Hepatocyte (in vitro differentiated cells): ENCODE measurements around the gene SOX3. TPM values are rescaled to one million over a fixed set of nuclear protein-coding genes. Genes with fewer than 3 reads are reported as not detected.

Experiments
- DNase-seq: peaks from one replicate; pipeline ENCODE4 v3.0.0-alpha.2; 2016; ENCODE audit warnings: low spot score
- H2AFZ ChIP-seq: fragments of 200-600 bp; sonication (generic); 2 replicates; pipeline ENCODE4 v1.6.0; 2016; ENCODE audit warnings: antibody characterized with exemption, mild to moderate bottlenecking
- H3K27ac ChIP-seq: fragments of 200-600 bp; sonication (generic); 2 replicates; pipeline ENCODE4 v1.5.1; 2016; ENCODE audit warnings: mild to moderate bottlenecking
- H3K27me3 ChIP-seq: fragments of 200-600 bp; sonication (generic); 2 replicates; pipeline ENCODE4 v1.6.1; 2016
- H3K36me3 ChIP-seq: fragments of 200-600 bp; sonication (generic); replicated peaks from 2 replicates; pipeline ENCODE4 v1.5.1; 2016; ENCODE audit warnings: low read depth; ENCODE audit not compliant: insufficient read depth
- H3K4me1 ChIP-seq: fragments of 200-600 bp; sonication (generic); 2 replicates; pipeline ENCODE4 v1.5.1; 2016; ENCODE audit warnings: mild to moderate bottlenecking, moderate library complexity; ENCODE audit not compliant: insufficient read depth
- H3K4me2 ChIP-seq: fragments of 200-600 bp; sonication (generic); 2 replicates; pipeline ENCODE4 v1.6.0; 2016
- H3K4me3 ChIP-seq: fragments of 200-600 bp; sonication (generic); 2 replicates; pipeline ENCODE4 v1.5.1; 2016; ENCODE audit warnings: mild to moderate bottlenecking
- H3K79me2 ChIP-seq: fragments of 200-600 bp; sonication (generic); 2 replicates; pipeline ENCODE4 v1.6.0; 2017; ENCODE audit warnings: mild to moderate bottlenecking
- H3K9me2 ChIP-seq: fragments of 200-600 bp; sonication (generic); replicated peaks from 2 replicates; pipeline ENCODE4 v1.6.0; 2017; ENCODE audit warnings: mild to moderate bottlenecking; ENCODE audit not compliant: insufficient read depth
- H3K9me3 ChIP-seq: fragments of 200-600 bp; sonication (generic); 2 replicates; pipeline ENCODE4 v1.5.1; 2016; ENCODE audit warnings: low read depth, mild to moderate bottlenecking
- H4K20me1 ChIP-seq: fragments of 200-600 bp; sonication (generic); 2 replicates; pipeline ENCODE4 v1.6.0; 2016; ENCODE audit warnings: mild to moderate bottlenecking; ENCODE audit not compliant: insufficient read depth, poor library complexity, severe bottlenecking
- EZH2 ChIP-seq: fragments of 200-600 bp; sonication (generic); IDR thresholded peaks from 2 replicates; pipeline ENCODE4 v1.6.1; 2016; ENCODE audit warnings: antibody characterized with exemption, mild to moderate bottlenecking, borderline replicate concordance
- EZH2phosphoT487 ChIP-seq: fragments of 200-600 bp; sonication (generic); IDR thresholded peaks from one replicate; pipeline ENCODE4 v1.6.1; 2018; ENCODE audit warnings: antibody characterized with exemption, mild to moderate bottlenecking, low read depth, moderate library complexity; ENCODE audit not compliant: unreplicated experiment, severe bottlenecking
- WGBS: methylation state at CpG from one replicate; pipeline ENCODE4 v1.1.6; 2016; ENCODE audit warnings: low lambda C conversion rate; ENCODE audit errors: missing lambda C conversion rate; 5-methylcytosine and 5-hydroxymethylcytosine counted together
- polyA plus RNA-seq: library from polyadenylated mRNA; unstranded; fragments of >200 nt; fragmentation: Nextera tagmentation; extraction: Ambion mirVana; gene quantifications from 2 replicates; pipeline ENCODE4 v1.2.1, GENCODE V29; 2016
- total RNA-seq: library from RNA; depleted of rRNA; stranded (reverse); fragments of >200 nt; gene quantifications from 2 replicates; pipeline ENCODE4 v1.2.3, GENCODE V29; 2014
- TF ChIP-seq, protein P1 (sequence below): fragments of 200-600 bp; sonication (generic); IDR thresholded peaks from 2 replicates; pipeline ENCODE4 v1.5.1; 2016; ENCODE audit warnings: antibody characterized with exemption, mild to moderate bottlenecking; ENCODE audit not compliant: poor library complexity

The SOX3 gene
- total and polyA plus RNA-seq, 2 experiments from 2014 or later = not detected

DNA sequence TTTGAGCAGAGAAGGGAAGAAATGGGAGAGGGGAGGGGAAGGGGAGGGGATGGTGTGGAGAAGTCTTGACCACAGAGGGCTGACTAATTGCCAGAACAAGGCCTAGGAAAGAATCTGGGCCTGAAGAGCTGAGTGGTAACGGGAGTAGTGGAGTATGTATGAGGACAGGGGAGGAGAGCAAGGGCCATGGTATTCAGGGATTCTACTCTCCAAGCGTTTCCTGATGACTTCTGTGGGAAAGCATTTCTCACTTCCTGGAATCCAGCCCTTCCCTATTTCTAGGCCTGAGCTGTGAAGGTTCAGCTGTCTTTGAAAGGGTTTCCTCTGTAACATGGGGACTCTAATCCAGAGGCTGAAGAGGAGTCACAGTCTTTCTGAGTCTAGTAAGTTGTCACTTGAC lies 19.7 kb upstream of the SOX3 start:
- H3K4me2 ChIP-seq = no peak overlapping the region
- no peak overlapping the region for H3K4me3 ChIP-seq
- H4K20me1 ChIP-seq = no peaks in the 10 kb centered on the region
- 46% methylated on average over 2 of the region's 2 CpGs for WGBS
- H2AFZ ChIP-seq = no peak overlapping the region
- no peak overlapping the region for H3K27ac ChIP-seq
- no peaks in the 10 kb centered on the region for H3K9me3 ChIP-seq
- no peaks in the 10 kb centered on the region for H3K79me2 ChIP-seq
- no peaks in the 10 kb centered on the region for H3K36me3 ChIP-seq
- TF ChIP-seq, protein P1, sequence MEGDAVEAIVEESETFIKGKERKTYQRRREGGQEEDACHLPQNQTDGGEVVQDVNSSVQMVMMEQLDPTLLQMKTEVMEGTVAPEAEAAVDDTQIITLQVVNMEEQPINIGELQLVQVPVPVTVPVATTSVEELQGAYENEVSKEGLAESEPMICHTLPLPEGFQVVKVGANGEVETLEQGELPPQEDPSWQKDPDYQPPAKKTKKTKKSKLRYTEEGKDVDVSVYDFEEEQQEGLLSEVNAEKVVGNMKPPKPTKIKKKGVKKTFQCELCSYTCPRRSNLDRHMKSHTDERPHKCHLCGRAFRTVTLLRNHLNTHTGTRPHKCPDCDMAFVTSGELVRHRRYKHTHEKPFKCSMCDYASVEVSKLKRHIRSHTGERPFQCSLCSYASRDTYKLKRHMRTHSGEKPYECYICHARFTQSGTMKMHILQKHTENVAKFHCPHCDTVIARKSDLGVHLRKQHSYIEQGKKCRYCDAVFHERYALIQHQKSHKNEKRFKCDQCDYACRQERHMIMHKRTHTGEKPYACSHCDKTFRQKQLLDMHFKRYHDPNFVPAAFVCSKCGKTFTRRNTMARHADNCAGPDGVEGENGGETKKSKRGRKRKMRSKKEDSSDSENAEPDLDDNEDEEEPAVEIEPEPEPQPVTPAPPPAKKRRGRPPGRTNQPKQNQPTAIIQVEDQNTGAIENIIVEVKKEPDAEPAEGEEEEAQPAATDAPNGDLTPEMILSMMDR = no peak
- no peak for TF ChIP-seq EZH2phosphoT487
- TF ChIP-seq EZH2 = no peak
- no peaks in the 10 kb centered on the region for H3K4me1 ChIP-seq
- no peaks in the 10 kb centered on the region for H3K9me2 ChIP-seq
- no peak for DNase-seq
- no peaks in the 10 kb centered on the region for H3K27me3 ChIP-seq

DNA sequence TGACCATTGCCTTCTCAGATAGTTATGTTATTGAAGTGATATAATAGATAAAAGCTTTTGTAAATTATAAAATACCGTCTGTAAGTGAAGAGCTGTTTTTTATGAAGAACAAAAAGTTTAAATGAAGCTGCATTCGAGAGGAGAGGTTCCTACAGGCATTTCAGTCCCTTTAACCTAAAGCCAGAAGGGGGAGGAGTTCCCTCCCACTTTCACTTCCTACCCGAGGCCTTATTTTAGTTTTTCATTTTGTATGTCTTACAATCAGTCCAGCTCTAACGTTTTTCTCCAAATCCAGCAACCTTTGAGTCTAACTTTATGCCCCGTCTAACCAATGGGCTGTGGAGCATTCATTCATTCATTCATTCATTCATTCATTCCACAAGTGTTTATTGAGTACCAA lies 16.5 kb upstream of the SOX3 start:
- TF ChIP-seq, protein P1 = no peak
- TF ChIP-seq EZH2 = no peak
- no peak for TF ChIP-seq EZH2phosphoT487
- WGBS = 54% methylated on average over 5 of the region's 5 CpGs
- Histone ChIP-seq H3K4me1 (no peaks in the 10 kb centered on the region), H3K36me3 (no peaks in the 10 kb centered on the region), H2AFZ (no peak overlapping the region), H3K4me3 (no peak overlapping the region), H3K9me2 (no peaks in the 10 kb centered on the region), H3K79me2 (no peaks in the 10 kb centered on the region), H3K4me2 (no peak overlapping the region), H3K27me3 (no peaks in the 10 kb centered on the region), H3K27ac (no peak overlapping the region), H3K9me3 (no peaks in the 10 kb centered on the region), H4K20me1 (no peaks in the 10 kb centered on the region)
- no peak for DNase-seq

DNA sequence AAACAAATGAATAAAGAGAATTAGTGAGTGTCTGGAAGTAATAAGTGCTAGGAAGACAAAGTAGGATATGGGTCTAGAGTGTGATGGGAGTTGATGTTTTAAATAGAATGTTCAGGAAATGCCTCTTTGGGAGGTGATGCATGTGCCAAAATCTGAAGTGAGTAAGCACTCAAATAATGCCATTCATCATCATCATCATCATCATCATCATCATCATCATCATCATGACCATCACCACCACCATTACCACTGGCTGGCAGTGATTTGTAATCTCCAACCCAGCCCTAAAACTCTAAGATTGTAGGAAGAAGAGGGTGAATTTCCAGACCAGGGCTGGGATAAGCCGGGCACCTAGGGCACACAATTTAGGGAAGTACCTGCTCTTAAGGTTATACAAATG lies 9.7 kb upstream of the SOX3 start:
- Histone ChIP-seq H3K27me3 (peaks cover 45% of the 10 kb centered on the region), H3K36me3 (no peaks in the 10 kb centered on the region), H4K20me1 (no peaks in the 10 kb centered on the region), H3K4me1 (no peaks in the 10 kb centered on the region), H3K9me3 (no peaks in the 10 kb centered on the region), H3K4me2 (no peak overlapping the region), H3K9me2 (no peaks in the 10 kb centered on the region), H3K4me3 (no peak overlapping the region), H3K79me2 (no peaks in the 10 kb centered on the region), H2AFZ (no peak overlapping the region), H3K27ac (no peak overlapping the region)
- DNase-seq = no peak
- 89% methylated on average over 1 of the region's 1 CpG for WGBS
- TF ChIP-seq EZH2phosphoT487 = no peak
- TF ChIP-seq EZH2 = no peak
- TF ChIP-seq, protein P1 = no peak

DNA sequence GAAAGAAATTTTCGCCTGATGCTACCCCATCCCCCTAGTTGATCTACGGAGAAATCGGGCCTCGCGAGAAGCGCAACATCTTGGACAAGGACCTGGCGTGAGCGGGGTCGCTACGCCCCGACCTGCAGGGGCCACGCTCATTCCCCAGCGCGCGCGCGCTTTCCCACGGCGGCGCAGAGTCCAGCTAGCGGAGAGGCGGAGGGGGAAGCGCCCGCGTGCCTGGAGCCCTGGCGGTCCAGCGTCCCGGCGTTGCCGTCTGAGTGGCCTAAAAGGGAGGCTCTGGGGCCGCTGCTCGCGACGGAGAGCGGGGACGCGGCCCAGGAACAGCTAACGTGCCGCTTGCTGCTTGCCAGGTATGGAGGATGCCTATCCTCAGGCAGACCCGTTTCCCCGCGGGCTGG lies 6.0 kb upstream of the SOX3 start:
- no peak overlapping the region for H3K4me2 ChIP-seq

More for the DNA sequence above, 6.0 kb upstream of the SOX3 start:
- Histone ChIP-seq H3K9me3 (no peaks in the 10 kb centered on the region), H2AFZ (no peak overlapping the region), H3K4me3 (no peak overlapping the region), H3K9me2 (no peaks in the 10 kb centered on the region), H3K79me2 (no peaks in the 10 kb centered on the region), H3K4me1 (no peaks in the 10 kb centered on the region), H3K36me3 (no peaks in the 10 kb centered on the region), H3K27ac (no peak overlapping the region), H4K20me1 (no peaks in the 10 kb centered on the region), H3K27me3 (peaks cover 80% of the 10 kb centered on the region)
- DNase-seq = no peak
- WGBS = 39% methylated on average over 41 of the region's 42 CpGs
- TF ChIP-seq EZH2 (no peak), EZH2phosphoT487 (no peak)
- TF ChIP-seq, protein P1 = no peak
